ENCODE measurements around the gene TCF7.

GRCh38 chr5:134123360-134123759, 8.9 kb downstream of the TCF7 start:
- TF ChIP-seq POLR2A (IDR thresholded peaks at IDR 0.05), result no peak
- TF ChIP-seq CTCF (IDR thresholded peaks at IDR 0.05), result no peak
